Cardiac muscle cell (in vitro differentiated cells and primary cell): ENCODE results near the gene SHC4. TPM values are rescaled to one million over a fixed set of nuclear protein-coding genes. Genes with fewer than 3 reads are reported as not detected.

ENCODE experiments used
- DNase-seq, 2 donors: peaks; one replicate each; pipeline versions ENCODE4 v3.0.0 to v3.0.0-alpha.2; 2010 to 2017; ENCODE audit warnings: low read depth in 1 of 2, low spot score in 1 of 2
- H3K27ac ChIP-seq: fragments of 200-600 bp; sonication (generic); 2 replicates; pipeline ENCODE4 v1.5.1; 2016
- H3K27me3 ChIP-seq: fragments of 200-600 bp; sonication (generic); 2 replicates; pipeline ENCODE4 v1.6.0; 2016; ENCODE audit warnings: control low read depth
- H3K36me3 ChIP-seq: fragments of 200-600 bp; sonication (generic); 2 replicates; pipeline ENCODE4 v1.5.1; 2016; ENCODE audit warnings: control low read depth
- H3K4me1 ChIP-seq: fragments of 200-600 bp; sonication (generic); 2 replicates; pipeline ENCODE4 v1.8.1; 2017; ENCODE audit warnings: low read depth, mild to moderate bottlenecking, mixed run types
- H3K4me3 ChIP-seq: fragments of 200-600 bp; sonication (generic); 2 replicates; pipeline ENCODE4 v1.5.1; 2016; ENCODE audit warnings: mild to moderate bottlenecking
- H3K9me3 ChIP-seq: fragments of 200-600 bp; sonication (generic); 2 replicates; pipeline ENCODE4 v1.5.1; 2017; ENCODE audit warnings: low read depth, mild to moderate bottlenecking, control low read depth
- polyA plus RNA-seq: library from polyadenylated mRNA; unstranded; fragments of >200 nt; fragmentation: Nextera tagmentation; extraction: Ambion mirVana; gene quantifications from 2 replicates; pipeline ENCODE4 v1.2.1, GENCODE V29; 2016
- total RNA-seq: library from RNA; depleted of rRNA; stranded (reverse); fragments of >200 nt; gene quantifications from 2 replicates; pipeline ENCODE4 v1.2.3, GENCODE V29; 2016
- TF ChIP-seq, protein P1 (sequence below): IDR thresholded peaks from 2 replicates; pipeline ENCODE4 v1.5.1; 2012; ENCODE audit warnings: low read depth, mild to moderate bottlenecking, low read length

Gene SHC4, protein sequence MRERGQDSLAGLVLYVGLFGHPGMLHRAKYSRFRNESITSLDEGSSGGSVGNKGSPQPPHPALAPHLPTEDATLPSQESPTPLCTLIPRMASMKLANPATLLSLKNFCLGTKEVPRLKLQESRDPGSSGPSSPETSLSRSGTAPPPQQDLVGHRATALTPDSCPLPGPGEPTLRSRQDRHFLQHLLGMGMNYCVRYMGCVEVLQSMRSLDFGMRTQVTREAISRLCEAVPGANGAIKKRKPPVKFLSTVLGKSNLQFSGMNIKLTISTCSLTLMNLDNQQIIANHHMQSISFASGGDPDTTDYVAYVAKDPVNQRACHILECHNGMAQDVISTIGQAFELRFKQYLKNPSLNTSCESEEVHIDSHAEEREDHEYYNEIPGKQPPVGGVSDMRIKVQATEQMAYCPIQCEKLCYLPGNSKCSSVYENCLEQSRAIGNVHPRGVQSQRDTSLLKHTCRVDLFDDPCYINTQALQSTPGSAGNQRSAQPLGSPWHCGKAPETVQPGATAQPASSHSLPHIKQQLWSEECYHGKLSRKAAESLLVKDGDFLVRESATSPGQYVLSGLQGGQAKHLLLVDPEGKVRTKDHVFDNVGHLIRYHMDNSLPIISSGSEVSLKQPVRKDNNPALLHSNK
- total RNA-seq (1.5 and 3.1 TPM in 2 replicates), polyA plus RNA-seq (1.3 and 2.8 TPM in 2 replicates)

DNA sequence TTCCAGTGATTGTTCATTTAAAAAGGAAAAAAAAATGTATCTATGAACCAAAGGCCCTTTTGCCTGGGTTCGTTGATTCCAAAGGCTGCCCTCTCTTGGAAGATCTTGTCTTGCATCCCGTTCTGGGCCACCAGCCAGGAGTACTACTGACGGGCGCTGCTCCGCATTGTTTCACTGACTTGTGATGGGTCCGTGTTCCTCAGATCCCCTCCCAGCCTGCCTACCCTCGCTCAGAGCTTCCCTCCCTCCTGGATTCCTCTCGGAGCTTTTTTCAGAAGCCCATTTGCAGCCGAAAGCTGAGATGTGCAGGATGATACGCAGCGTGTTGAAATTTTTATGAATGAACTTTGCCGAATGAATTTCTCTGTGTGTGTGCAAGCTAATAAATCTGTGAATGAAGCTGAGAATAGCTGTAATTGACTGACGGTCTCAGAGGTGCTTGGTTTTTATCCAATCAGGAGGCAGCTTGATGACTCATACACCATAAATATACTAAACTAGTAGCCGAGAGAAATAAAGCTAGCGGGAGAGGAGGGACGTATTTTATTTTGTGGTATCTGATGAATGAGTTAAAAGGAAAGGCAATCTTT lies at the start of gene SHC4:
SHC4 (minus strand) TSS at position 396 of the 590 bp plus-strand sequence. CDS start 904 bp downstream, outside the sequence.
- TF ChIP-seq, protein P1, sequence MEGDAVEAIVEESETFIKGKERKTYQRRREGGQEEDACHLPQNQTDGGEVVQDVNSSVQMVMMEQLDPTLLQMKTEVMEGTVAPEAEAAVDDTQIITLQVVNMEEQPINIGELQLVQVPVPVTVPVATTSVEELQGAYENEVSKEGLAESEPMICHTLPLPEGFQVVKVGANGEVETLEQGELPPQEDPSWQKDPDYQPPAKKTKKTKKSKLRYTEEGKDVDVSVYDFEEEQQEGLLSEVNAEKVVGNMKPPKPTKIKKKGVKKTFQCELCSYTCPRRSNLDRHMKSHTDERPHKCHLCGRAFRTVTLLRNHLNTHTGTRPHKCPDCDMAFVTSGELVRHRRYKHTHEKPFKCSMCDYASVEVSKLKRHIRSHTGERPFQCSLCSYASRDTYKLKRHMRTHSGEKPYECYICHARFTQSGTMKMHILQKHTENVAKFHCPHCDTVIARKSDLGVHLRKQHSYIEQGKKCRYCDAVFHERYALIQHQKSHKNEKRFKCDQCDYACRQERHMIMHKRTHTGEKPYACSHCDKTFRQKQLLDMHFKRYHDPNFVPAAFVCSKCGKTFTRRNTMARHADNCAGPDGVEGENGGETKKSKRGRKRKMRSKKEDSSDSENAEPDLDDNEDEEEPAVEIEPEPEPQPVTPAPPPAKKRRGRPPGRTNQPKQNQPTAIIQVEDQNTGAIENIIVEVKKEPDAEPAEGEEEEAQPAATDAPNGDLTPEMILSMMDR = peak; percentile 38
- Histone ChIP-seq H3K36me3 (no peaks in the 10 kb centered on the region), H3K4me1 (no peaks in the 10 kb centered on the region), H3K9me3 (no peaks in the 10 kb centered on the region), H3K4me3 (peak within 1 kb of the TSS; percentile 51), H3K27me3 (peaks cover 54% of the 10 kb centered on the region), H3K27ac (no peak within 1 kb of the TSS)
- peak; percentile 67 to 87 for DNase-seq

- DNase-seq = no peak
- Histone ChIP-seq H3K27me3 (no peaks in the 10 kb centered on the region), H3K36me3 (peaks cover 50% of the 10 kb centered on the region), H3K4me1 (no peaks in the 10 kb centered on the region), H3K27ac (no peak overlapping the region), H3K9me3 (no peaks in the 10 kb centered on the region), H3K4me3 (no peak overlapping the region)
- TF ChIP-seq, protein P1 = no peak
Measured at GRCh38 chr15:48999314-48999713, 35.6 kb upstream of the SHC4 start.

DNA sequence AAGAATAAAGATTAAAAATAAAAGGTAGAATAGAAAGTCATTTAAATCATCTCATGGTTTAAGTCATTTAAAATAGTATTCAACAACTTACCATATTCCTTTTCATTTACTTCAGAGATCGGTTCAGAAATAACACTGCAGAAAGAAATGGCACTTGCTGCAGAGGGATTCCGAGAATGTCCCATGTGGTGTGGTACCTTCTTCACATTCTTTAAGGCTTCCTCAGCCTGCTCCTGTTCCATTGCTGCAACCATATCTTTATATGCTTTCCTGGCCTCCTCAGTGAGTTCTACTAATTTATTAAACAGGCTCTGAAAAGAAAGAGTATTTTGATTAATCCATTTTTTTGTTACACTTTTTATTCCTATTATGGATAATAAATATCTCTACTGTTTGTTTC lies 32.6 kb upstream of the SHC4 start:
- H3K4me1 ChIP-seq = no peaks in the 10 kb centered on the region
- DNase-seq = no peak
- TF ChIP-seq, protein P1 = no peak
- no peaks in the 10 kb centered on the region for H3K27me3 ChIP-seq
- no peak overlapping the region for H3K4me3 ChIP-seq
- no peaks in the 10 kb centered on the region for H3K9me3 ChIP-seq
- H3K36me3 ChIP-seq = peaks cover 62% of the 10 kb centered on the region
- no peak overlapping the region for H3K27ac ChIP-seq

DNA sequence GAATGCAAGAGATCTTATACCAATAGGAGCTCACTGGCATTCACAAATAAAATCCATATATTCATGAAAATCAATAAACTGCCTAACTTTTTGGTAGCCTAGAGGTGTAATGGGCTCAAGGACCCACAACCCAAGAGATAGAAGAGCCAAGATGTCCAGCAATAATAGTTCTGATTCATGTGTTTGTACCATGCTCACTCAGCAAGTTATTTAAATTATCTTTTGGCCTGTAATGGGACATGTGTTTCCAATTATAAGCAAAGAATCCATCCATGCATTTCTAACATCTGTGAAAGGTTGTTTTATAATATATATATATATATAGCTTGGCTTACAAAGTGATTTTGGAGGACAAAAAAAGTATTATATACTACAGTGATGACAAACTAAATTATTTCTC lies 29.7 kb upstream of the SHC4 start:
- TF ChIP-seq, protein P1 = no peak
- DNase-seq = no peak
- Histone ChIP-seq H3K4me3 (no peak overlapping the region), H3K9me3 (no peaks in the 10 kb centered on the region), H3K36me3 (peaks cover 50% of the 10 kb centered on the region), H3K27me3 (no peaks in the 10 kb centered on the region), H3K4me1 (no peaks in the 10 kb centered on the region), H3K27ac (no peak overlapping the region)

GRCh38 chr15:48992545-48992944 lies 28.8 kb upstream of the SHC4 start:
- no peak for DNase-seq
- Histone ChIP-seq H3K4me3 (no peak overlapping the region), H3K36me3 (peaks cover 44% of the 10 kb centered on the region), H3K9me3 (no peaks in the 10 kb centered on the region), H3K4me1 (no peaks in the 10 kb centered on the region), H3K27ac (no peak overlapping the region), H3K27me3 (no peaks in the 10 kb centered on the region)
- TF ChIP-seq, protein P1 = no peak
